Measurements from ENCODE around the gene KRTAP10-12.
"Not testable (repeated sequence)": the region's sequence is repeated elsewhere in the genome, so short reads cannot be mapped to it uniquely, and the experiment has no call there.

Gene KRTAP10-12

GRCh38 chr21:44697172-44697810, at the start of gene KRTAP10-12:
KRTAP10-12 (plus strand) TSS chr21:44697172; CDS start chr21:44697202, 30 bp downstream.
- DNase-seq, result not testable (repeated sequence)

- no peak for DNase-seq
Observed at GRCh38 chr21:44647222-44647552, 49.8 kb upstream of the KRTAP10-12 start.

GRCh38 chr21:44648557-44649311, 48.2 kb upstream of the KRTAP10-12 start:
- DNase-seq, result no peak

- DNase-seq, result no peak
Observed at GRCh38 chr21:44649521-44650100, 47.4 kb upstream of the KRTAP10-12 start.

GRCh38 chr21:44650265-44650972, 46.6 kb upstream of the KRTAP10-12 start:
- no peak for DNase-seq

GRCh38 chr21:44650973-44651675, 45.8 kb upstream of the KRTAP10-12 start:
- no peak for DNase-seq

- DNase-seq, result no peak
Observed at GRCh38 chr21:44653123-44653522, 43.8 kb upstream of the KRTAP10-12 start.

- DNase-seq, result peak; percentile 56
Observed at GRCh38 chr21:44653656-44654575, 43.1 kb upstream of the KRTAP10-12 start.

GRCh38 chr21:44654576-44655175, 42.3 kb upstream of the KRTAP10-12 start, which contains the start of gene KRTAP12-4:
KRTAP12-4 (minus strand) TSS chr21:44654659; CDS start chr21:44654614, 45 bp downstream.
- DNase-seq, result no peak

- DNase-seq, result no peak
Observed at GRCh38 chr21:44656868-44657267, 40.1 kb upstream of the KRTAP10-12 start.

GRCh38 chr21:44657635-44658540, 39.1 kb upstream of the KRTAP10-12 start, which contains the start of gene KRTAP12-3:
KRTAP12-3 (plus strand) TSS chr21:44657932; CDS start chr21:44657980, 48 bp downstream.
- peak; percentile 73 for DNase-seq

- DNase-seq, result no peak
Observed at GRCh38 chr21:44658541-44658910, 38.4 kb upstream of the KRTAP10-12 start.

GRCh38 chr21:44658913-44659595, 37.9 kb upstream of the KRTAP10-12 start:
- DNase-seq, result peak; percentile 27

- DNase-seq, result not testable (repeated sequence)
Observed at GRCh38 chr21:44661567-44661966, 35.4 kb upstream of the KRTAP10-12 start.

- DNase-seq, result no peak
Observed at GRCh38 chr21:44664691-44665090, 32.3 kb upstream of the KRTAP10-12 start.

GRCh38 chr21:44666401-44667320, 30.3 kb upstream of the KRTAP10-12 start, which contains the start of gene KRTAP12-2:
KRTAP12-2 (minus strand) TSS chr21:44666927; CDS start chr21:44666886, 41 bp downstream.
- no peak for DNase-seq

GRCh38 chr21:44667612-44668011, 29.4 kb upstream of the KRTAP10-12 start:
- DNase-seq, result no peak

All from CD4-positive, alpha-beta T cell treated with Interleukin-4 for 4 hours (primary cell).